ENCODE measurements around the gene PLOD2.
A peak's percentile ranks its signal among the peaks of the same experiment; 100 is the strongest.

The PLOD2 gene

DNA sequence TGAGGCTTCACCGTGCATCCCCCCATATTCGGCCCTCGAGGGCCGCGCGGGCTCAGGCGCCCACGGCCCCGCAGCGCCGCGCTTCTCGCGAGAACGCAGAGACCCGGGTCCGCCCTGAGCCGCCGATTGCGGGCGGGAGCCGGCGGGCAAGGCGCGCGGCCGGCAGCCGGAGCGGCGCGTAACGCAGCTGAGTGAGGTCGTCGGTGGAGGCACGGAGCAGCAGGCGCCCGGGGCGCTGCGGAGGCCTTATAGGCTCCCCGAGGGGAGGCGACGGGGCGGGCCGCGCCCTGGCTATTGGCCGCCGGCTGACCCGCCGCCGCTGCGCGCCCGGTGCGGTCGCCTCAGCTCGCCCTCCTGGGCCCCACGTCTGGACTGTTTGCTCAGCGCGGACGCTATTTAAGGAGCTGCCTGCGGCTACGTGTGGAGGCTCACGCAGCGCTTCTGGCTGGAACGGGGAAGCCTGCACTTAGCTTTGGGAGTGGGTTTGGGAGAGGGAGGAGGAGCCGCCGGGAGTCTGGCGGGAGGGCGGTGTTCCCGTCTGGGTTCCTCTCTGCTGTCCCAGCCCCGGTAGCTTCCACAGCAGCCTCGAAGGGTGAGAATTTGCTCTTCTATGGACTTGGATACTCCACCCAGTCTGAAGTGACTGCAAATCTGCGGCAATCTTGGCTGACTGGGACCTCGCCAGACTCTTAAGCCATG, at the start of gene PLOD2:
PLOD2 (minus strand) TSS at position 221 of the 699 bp plus-strand sequence; CDS start at position 26, 195 bp downstream.
- peak; percentile 63 for DNase-seq (ENCODE audit: low spot score)

DNA sequence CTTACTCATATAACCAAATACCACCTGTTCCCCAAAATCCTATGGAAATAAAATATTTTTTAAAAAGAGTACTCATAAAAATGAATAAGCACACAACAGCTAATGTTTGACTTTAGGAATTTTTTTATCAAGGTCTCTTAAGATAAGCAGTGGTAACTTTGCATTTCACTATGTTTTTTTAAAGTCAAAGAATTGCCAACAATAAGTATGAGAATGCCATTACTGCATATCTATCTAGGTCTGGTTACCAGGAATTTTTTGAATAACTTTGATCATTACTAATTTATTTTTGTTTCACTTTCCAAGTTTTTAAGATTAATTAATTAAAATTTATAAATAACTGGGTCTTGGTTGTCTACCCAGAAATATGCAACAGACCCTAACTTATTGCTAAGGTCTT, 48.4 kb upstream of the PLOD2 start:
- DNase-seq (ENCODE audit: low spot score), result no peak

DNA sequence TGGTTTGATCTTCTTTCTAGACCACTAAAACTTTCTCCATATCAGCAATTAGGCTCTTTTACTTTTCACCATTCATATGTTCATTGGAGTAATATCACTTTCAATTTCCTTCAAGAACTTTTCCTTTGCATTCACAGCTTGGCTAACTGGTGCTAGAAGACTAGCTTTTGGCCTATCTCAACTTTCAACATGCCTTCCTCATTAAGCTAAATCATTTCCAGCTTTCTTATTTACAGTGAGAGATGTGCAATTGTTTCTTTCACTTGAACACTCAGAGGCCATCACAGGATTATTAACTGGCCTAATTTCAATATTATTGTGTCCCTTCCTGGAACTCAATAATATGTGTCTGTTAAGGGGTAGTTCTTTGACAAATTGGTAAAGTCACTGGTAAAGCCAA, 42.8 kb upstream of the PLOD2 start:
- DNase-seq (ENCODE audit: low spot score), result no peak

DNA sequence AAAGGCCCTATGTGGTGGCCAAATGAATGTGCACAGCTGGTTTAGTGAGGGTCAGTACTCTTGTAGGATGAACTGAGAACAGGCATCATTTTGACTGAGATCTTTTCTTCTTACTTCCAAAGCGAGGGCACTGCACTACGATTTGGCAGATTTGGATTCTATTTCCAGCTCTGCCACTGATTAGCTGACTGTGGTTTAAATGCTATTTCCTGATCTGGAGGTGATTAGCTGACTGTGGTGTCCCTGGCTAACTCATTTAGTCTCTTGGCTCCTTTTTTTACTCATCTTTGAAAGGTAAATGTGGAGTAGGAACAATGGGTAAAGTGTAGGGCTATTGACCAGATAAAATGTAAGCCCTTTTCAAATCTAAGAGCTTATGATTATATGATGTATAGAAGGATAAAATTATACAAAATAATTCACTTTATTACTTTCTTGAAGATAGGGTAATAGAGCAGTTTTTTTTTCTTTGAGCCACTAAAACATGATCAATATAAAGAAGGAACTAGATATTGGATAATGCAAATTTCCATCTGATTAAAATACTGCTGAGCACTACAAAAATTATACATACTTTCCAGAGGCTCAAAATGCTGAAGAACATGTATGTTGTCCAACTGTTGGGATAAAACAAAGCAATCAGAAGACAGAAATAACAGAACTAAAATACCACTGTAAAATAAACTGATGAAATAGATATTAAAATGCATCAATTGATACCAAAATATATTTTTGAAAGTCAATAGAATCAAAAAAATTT, 39.7 kb upstream of the PLOD2 start:
- no peak for DNase-seq (ENCODE audit: low spot score)

DNA sequence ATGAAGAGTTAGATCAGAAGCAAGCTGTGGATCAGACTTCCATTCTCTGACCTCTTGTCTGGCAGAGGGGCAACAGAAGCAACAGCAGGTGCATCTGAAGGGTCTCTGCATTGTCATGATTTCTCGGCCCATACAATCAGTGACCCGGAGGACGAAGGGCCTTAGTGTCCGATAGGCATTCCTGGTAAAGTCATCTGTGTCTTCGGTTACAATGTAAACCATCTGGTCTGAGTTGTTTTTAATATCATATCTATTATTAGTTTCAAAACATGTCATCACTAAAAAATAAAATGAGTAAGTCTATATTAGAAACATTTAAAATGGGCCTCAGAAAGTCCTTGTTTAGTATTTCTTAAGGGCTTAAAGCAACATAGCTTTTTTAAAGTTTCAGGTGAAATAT, 38.8 kb upstream of the PLOD2 start:
- DNase-seq (ENCODE audit: low spot score), result no peak

DNA sequence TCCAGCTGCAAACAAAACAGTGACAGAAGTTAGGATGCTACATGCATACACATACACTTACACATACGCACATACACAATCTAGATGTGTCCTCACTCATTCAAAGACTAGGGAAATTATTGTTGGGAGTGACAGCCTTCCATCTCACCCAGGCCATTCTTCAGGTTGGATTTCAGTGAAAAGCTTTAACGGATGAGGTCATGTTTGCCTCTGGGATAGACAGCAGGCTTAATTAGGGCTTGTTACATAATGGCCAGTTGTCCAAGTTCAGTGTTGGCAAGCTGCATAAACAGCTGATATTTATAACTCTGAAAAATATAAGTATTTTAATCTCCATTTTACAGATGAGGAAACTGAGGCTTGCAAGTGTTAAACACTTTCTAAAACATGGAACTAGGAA, 35.8 kb upstream of the PLOD2 start:
- no peak for DNase-seq (ENCODE audit: low spot score)

DNA sequence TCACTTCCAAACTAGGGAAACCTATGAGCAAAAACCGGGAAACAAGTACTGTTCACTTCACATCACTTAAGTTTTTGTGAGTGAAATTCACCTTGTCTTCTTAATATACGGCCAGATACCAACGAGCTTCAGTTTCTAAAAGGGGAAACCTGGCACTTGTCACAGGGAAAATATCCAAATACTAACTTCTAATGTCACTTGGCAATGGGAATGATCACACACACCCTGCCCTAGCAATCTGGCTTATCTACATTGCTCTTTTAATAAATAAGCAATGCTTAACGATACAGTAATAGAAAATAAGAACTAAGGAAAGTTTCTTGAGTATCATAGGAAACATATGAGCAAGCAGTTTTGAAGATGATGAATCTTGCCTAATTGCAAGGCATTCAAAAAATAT, 34.6 kb upstream of the PLOD2 start:
- DNase-seq (ENCODE audit: low spot score), result no peak

DNA sequence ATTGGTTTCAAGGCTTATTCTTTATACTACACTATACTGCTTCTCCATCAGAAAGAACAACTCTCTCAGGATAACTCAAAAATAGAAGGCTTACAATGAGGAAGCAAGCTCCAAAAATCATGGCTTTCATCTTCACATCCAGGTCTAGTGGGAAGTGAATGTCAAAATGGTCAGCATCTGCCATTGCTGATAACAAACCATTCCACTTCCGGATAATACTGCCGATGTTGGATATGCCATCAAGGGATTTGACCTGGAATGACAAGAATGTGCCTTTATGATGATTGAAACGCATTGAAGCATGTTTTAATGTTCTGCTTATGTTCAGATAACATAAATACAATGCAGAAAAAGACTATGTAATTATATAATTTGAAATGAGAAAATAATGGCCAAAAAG, 34.0 kb upstream of the PLOD2 start:
- no peak for DNase-seq (ENCODE audit: low spot score)

DNA sequence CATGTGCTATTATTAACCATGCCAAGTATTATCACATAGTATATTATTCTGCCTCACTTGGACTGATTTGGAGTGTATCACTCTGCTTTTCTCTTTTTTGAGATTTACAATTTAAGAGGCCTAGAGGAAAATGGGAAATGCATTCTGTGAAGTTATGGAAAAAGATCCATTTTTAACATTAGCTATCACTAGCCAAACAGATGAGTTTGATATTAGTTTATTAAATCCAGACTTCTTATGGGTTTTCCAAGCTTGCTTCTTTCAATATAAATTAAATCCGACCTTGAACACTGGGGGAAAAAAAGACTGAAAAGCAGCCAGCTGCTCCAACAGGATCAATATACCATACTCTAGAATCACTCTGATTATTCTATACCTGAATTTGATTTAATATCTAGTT, 30.1 kb upstream of the PLOD2 start:
- DNase-seq (ENCODE audit: low spot score), result no peak

DNA sequence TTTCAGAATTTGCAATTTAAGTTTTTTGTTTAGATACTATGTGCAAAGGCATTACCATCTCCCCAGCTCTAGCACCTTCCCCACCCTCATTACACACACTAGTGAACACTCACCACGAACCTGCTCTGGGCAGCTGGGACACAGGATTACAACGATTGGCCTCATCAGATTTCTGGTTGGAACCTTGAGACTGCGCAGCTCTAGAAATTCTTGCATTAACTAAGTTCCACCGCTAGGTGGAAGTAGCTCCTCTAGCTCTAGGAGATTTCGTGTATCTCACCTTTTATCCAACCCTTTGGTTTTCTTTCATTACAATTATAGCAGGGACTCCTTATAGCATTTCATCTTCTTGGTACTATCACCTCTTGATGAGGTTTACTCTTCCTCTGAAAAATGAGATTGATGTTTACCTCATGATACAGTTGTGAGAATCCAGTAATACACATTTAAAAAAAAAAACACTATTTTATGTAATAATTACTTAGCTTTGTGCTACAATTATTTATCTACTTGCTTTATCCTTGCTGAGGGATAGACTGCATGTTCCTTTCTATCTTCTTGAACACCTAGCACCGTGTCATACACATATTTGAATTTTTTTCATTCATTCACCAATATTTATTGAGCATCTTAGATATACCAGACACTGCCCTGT, 28.7 kb upstream of the PLOD2 start:
- peak; percentile 54 for DNase-seq (ENCODE audit: low spot score)

DNA sequence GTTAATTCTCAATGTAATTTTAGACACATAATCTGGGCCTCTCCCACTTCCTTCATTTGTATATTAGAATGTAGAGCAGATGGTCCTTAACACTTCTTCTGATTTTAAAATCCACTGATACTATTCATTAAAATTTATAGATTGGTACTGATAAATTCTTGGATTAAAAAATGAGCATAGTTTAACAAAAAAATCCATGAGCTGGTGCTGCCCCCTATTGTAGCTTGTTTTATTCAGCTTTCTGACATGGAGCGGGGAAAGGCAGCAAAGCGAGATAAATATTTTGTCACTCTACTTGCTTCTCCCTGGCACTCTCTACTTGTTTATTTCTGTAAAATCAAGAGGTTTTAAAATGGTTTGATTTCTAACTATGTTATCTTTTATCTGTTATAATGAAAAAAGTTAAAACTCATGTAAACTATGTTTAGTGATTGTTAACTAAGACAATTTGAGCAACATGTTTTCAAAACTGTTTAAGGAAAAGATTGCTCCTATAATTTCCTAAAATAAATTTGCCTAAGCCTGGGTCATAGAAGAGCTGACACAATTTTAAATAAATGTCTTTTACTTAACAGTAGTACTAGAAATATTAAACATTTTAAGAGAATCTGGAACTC, 26.5 kb upstream of the PLOD2 start:
- peak; percentile 53 for DNase-seq (ENCODE audit: low spot score)

DNA sequence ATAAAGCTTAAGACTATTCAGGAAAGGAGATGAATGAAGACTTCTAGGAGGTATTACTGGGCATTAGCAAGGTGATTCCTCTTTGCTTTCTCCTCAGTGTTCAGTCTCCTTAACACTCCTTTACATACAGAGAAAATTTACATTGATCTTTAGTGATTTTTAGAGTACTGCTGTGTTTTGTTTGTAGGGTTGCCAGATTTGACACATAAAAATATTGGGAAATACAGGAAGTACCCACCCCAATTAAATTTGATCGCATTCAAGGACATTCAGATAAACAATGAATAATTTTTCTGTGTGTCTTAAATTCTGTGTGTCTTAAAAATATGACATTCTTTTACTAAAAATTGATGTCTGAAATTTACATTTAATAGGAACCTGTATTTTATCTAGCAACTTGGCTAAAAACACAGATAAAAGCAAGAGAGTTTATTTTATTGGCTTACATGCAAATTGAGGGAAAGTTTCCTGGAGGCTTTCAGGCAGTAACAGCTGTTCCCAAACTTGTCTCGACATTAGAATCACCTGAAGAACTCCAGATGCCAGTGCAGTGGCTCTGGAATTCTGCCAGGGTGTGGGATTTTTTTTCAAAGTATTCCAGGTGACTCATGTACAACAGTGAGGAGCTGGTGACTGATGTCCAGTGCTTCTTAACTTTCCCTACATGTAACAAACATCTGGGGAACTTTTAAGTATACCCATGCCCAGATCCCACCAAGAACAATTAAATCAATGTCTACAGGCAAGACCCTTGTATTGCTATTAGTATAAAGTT, 23.4 kb upstream of the PLOD2 start:
- DNase-seq (ENCODE audit: low spot score), result no peak

DNA sequence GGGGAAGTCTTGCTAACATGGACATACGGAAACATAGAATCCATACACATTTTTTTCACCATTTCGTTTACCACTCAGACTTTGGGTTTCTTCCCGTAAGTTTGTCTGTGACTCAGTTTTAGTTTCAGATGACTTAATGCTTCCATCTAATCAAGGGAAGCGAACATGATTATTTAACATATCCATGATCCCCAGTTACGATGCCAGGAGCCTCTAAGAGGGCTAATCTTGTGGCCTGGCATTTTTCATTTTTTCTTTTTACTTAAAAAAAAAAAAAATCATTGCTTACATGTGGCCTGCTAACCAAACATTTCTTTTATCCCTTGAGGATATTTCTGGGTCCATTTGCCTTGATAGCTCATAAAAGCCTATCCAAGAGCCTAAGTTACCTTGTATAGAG, 20.2 kb upstream of the PLOD2 start:
- DNase-seq (ENCODE audit: low spot score), result no peak

DNA sequence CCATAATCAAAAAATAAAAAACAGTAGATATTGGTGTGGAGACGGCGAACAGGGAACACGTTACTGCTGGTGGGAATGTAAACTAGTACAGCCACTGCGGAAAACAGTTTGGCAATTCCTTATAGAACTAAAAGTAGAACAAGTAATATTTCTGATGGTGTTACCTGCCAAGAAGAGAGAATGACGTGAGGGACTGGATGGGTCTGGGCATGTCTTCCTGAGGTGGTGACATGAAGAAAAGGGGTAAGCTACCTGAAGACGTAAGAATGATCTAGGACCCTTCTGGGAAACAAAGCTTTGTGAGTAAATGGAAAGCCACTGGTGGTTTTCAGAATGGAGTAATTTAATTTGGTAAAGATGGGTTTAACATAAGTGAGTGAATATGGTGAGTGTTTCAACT, 19.4 kb upstream of the PLOD2 start:
- no peak for DNase-seq (ENCODE audit: low spot score)

DNA sequence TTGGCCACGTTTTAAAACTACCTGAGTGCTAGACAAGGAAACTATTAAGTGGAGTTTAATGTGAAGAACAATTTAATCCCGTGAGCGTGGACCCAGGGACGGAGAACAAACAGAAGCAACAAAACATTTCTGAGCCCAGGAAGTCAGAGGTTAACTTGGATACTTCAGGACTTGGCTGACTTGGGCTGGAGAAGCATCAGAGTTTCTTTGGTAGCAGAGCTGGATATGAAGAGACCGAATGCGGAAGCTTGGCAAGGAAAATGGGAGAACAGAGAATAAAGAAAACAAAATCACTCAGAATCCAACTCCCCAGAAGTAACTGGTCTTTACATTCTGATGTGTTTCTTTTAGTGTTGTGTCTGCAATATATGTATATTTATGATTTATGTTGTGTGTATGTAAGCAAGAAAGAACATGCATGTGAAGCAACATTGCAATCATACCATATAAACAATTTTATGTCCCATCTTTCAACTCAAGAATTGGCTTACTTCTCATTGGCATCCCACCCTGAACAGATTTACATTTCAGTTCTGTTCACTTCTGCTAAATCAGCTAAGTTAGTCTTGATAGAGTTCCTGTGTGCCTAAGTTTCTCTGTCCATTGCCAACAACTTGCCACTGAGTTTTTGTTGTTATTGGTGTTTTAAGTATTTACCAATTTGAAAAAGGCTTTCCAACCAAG, 17.2 kb upstream of the PLOD2 start:
- no peak for DNase-seq (ENCODE audit: low spot score)

DNA sequence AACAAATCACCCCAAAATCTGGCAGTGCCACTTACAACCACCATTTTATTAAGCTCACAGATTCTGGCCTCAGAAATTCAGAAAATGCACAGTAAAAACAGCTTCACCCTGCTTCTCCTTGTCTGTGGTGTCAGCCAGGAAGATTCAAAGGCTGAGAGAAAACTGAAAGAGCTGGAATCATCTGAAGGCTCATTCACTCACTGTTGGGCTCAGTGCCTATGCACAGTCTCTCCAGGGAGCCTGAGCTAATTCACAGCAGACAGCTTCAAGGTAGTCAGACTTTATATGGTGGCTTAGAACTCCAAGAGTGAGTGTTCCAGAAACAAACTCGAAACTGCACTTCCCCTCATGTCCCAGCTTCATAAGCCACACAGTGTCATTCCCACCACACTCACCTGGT, 16.5 kb upstream of the PLOD2 start:
- no peak for DNase-seq (ENCODE audit: low spot score)

DNA sequence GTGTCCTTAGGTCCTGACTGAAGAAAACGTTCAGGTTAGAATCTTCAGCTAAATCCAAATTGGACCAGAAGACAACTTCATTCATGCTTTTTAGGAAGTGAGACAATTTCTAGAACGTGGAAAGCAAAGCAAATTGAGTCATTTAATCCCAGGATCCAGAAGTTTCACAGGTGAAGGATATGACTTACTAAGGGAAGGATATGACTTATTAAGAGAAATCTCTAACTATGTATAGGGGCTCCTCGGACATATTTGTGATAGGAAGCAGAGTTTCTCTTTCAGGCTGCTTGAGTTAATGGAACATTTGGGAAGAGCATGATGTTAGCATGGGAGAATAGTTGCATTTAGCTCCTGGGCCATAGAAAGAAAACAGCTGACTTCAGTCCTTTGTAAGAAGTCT, 16.1 kb upstream of the PLOD2 start:
- DNase-seq (ENCODE audit: low spot score), result no peak

DNA sequence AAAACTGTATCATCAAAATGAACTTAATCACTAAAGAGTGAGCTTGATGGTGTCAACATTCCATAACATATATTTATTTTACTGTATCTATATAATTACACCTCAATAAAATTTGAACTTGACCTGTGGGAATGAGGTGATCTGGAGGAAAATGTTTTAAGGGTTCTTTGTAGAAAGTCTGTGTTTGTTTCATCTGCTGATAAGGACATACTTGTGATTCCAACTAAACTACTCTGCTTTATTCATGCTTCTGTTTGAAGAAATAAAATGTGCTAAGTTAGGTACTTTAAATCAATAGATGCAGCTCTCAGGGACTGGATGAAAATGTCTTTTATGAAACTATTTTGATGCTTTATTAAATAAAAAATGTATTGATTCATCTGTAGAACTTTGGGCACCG, 11.6 kb upstream of the PLOD2 start:
- no peak for DNase-seq (ENCODE audit: low spot score)

DNA sequence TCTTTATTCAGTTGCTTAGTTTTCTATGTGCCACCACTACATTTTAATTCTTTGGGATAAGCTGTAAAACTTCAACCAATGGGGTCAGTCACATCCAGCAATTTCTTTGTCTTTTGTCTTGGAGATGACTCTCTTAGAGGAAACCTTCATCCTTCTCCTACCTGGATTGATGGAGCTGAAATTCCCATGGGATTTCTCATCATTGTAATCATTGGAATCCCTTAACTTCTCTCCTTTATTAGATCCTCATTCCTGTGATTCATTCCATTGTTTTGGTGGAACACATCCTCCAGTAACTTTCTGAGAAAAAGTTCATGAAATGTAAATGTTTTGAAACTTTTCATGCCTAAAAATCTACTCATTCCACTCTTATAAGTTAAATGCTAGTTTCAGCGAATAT, 9.6 kb upstream of the PLOD2 start:
- no peak for DNase-seq (ENCODE audit: low spot score)

DNA sequence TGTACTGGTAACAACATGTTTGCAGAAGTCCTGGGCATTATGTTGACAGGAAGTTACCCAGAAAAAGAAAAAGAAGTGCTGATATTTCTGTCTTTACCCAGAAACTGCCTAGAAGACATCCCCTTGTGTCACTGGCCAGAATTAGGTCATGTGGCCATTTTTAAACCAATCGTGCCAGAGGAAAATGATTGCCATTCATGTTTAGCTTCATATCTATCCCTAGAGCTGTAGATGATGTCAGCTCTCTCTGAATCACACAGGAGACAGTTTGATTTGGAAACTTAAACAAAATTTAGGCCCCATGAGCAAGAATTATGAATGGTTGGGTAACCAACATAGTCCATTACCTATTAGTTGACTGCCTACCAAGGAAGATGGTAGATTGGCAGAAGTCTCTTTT, 8.9 kb upstream of the PLOD2 start:
- no peak for DNase-seq (ENCODE audit: low spot score)

DNA sequence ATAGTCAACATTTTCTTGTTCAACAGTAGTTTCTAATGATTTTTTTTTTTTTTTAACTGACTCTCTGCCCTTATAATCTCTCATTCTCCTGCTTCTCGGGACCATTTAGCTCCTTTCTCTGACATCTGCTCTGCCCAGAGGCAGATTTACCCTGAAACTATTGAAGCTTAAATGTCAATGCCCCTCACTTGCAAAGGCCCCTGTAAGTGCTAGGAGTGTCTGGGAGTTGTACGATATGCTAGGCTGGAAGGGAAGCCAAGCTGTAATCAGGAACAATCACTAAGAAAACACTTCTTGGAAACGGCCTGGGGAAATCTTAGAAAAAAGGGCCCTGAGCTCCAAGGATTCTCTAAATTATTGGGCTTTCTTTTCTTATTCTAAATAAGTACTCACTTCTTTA, 5.8 kb upstream of the PLOD2 start:
- DNase-seq (ENCODE audit: low spot score), result no peak

DNA sequence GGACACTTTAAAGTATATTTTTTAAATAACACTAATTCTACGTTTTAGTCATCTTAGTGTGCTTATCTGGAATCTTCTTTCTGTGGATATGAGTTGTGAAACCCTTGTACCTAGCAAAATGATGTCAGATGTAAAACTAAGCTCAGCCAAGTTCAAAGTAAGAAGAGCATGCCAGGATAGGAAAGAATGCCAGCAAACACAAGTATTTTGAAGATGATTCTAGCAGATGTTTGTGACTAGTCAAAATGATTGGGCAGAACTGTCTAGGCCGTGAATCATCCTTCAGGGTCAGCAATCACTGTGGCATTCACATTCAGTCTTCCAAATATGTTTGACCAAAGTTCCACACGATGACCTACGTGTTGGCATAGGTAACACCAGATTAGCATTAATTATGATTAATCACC, 5.4 kb upstream of the PLOD2 start:
- DNase-seq (ENCODE audit: low spot score), result no peak

Measured in Ammon's horn (tissue), 1 donor.